Kidney (tissue), 14 donors: ENCODE measurements around the gene FUBP3. TPM values are rescaled to one million over a fixed set of nuclear protein-coding genes. Genes with fewer than 3 reads are reported as not detected.

Experiments
- DNase-seq, 5 donors: peaks; one replicate each; pipeline ENCODE4 v3.0.0-alpha.2; 2013 to 2020
- FAIRE-seq: peaks from 2 replicates; lab custom pipeline; 2012; peaks lifted over from hg19 to GRCh38; lab: Jason Lieb, UNC
- H3K27ac ChIP-seq, 2 donors: one replicate each; pipeline ENCODE4 v1.7.0; 2013; ENCODE audit warnings: low read depth in 2 of 2, low read length in 2 of 2, inconsistent platforms in 1 of 2
- H3K27me3 ChIP-seq: one replicate; pipeline ENCODE4 v1.7.1; 2013; ENCODE audit warnings: low read length, inconsistent platforms; ENCODE audit not compliant: control insufficient read depth, insufficient read depth
- H3K36me3 ChIP-seq, 3 donors: one replicate each; pipeline versions ENCODE4 v1.7.0 to v1.7.1; 2013; ENCODE audit warnings: low read length in 3 of 3, control low read depth in 1 of 3, inconsistent platforms in 1 of 3; ENCODE audit not compliant: insufficient read depth in 3 of 3, control insufficient read depth in 2 of 3
- H3K4me1 ChIP-seq, 3 donors: one replicate each; pipeline versions ENCODE4 v1.7.0 to v1.7.1; 2013; ENCODE audit warnings: low read length in 3 of 3, inconsistent platforms in 1 of 3, low read depth in 1 of 3; ENCODE audit not compliant: control insufficient read depth in 2 of 3, insufficient read depth in 2 of 3
- H3K4me3 ChIP-seq, 3 donors: one replicate each; pipeline versions ENCODE4 v1.7.0 to v1.8.1; 2013; ENCODE audit warnings: low read length in 3 of 3, control low read depth in 1 of 3, inconsistent platforms in 1 of 3
- H3K9ac ChIP-seq, 3 donors: one replicate each; pipeline versions ENCODE4 v1.7.0 to v1.7.1; 2013; ENCODE audit warnings: low read length in 3 of 3, control low read depth in 1 of 3, inconsistent platforms in 1 of 3
- H3K9me3 ChIP-seq, 3 donors: one replicate each; pipeline versions ENCODE4 v1.7.0 to v1.7.1; 2013; ENCODE audit warnings: low read length in 3 of 3, control low read depth in 1 of 3, inconsistent platforms in 1 of 3; ENCODE audit not compliant: control insufficient read depth in 2 of 3, insufficient read depth in 1 of 3
- CTCF ChIP-seq: IDR thresholded peaks from 3 replicates; pipeline ENCODE4 v1.5.1; 2012; ENCODE audit warnings: mild to moderate bottlenecking, moderate library complexity, borderline replicate concordance; ENCODE audit not compliant: insufficient read depth; ENCODE audit errors: extremely low read depth
- intact Hi-C: fragments of 100-400 bp; cut with DNase I; formaldehyde crosslinking; loops from one replicate; pipeline ENCODE4 v1.11.1; 2022
- polyA plus RNA-seq: library from polyadenylated mRNA; stranded (reverse); fragments of 350-450 nt; fragmentation: Illumina TruSeq; extraction: RNeasy Lipid Tissue Mini Kit (QIAGEN cat#74804); gene quantifications from one replicate; pipeline ENCODE4 v1.2.3, GENCODE V29; 2014; ENCODE audit warnings: low read depth, low replicate concordance; ENCODE audit not compliant: insufficient read depth
- total RNA-seq: library from RNA; stranded (reverse); fragmentation: NEBNext Ultra II Directional; extraction: Animal tissue kit (Norgen Biotek cat#: 25700); gene quantifications from one replicate; pipeline ENCODE4 v1.2.1, GENCODE V29; 2021
- donor health status: control.
- donor health status: control.
- donor health status: control.
- donor health status: control.
- donor health status: control.
- donor health status: DM: yes; HTN: yes; CAD: no.
- donor health status: Normal renal cell carcinoma (clear cell type).

FUBP3 gene
- total and polyA plus RNA-seq, 2 donors from 2014 or later, result 19.4 to 44.1 TPM

DNA sequence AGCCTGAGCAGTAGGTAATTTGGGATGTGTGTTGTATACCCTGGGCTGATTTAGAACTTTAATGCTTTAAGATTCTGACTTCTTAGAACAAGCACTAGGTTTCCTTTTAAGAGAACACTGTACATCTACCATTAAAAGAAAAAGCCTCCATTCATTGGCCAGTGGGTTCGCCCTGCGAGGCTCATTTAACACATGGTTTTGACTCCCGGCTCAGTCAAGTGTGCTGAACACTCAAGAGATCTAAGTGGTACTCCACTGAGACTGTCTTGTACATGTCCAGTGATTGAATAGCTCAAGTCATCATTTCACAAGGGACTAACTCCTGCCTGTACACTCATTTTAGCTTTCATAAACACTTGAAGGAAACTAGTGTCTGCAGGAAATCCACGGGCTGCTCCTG lies 3.9 kb downstream of the FUBP3 start:
- no peak overlapping the region for H3K4me3 ChIP-seq

GRCh38 chr9:130587921-130588320 lies 8.5 kb downstream of the FUBP3 start:
- no peaks in the 10 kb centered on the region for H3K36me3 ChIP-seq
- no peak for TF ChIP-seq CTCF
- peaks cover 0 to 5% (median 0%) of the 10 kb centered on the region in 3 donors for H3K4me1 ChIP-seq
- FAIRE-seq (no peak), DNase-seq (no peak)
- no peaks in the 10 kb centered on the region for H3K27me3 ChIP-seq
- H3K4me3 ChIP-seq, result no peak overlapping the region
- intact Hi-C loops, result no loop called here
- H3K9me3 ChIP-seq, result no peaks in the 10 kb centered on the region
- H3K27ac ChIP-seq, result no peak overlapping the region
- no peak overlapping the region for H3K9ac ChIP-seq

More for the DNA sequence above, 3.9 kb downstream of the FUBP3 start:
- Histone ChIP-seq H3K4me1 (peaks cover 4 to 15% (median 11%) of the 10 kb centered on the region in 3 donors), H3K9me3 (no peaks in the 10 kb centered on the region), H3K36me3 (no peaks in the 10 kb centered on the region), H3K27me3 (no peaks in the 10 kb centered on the region), H3K9ac (no peak overlapping the region), H3K27ac (no peak overlapping the region)
- no peak for FAIRE-seq
- no peak for DNase-seq
- TF ChIP-seq CTCF, result no peak
- intact Hi-C loops, result no loop called here

- Histone ChIP-seq H3K27ac (no peak overlapping the region), H3K9ac (no peak overlapping the region), H3K4me1 (peaks cover 0 to 5% (median 0%) of the 10 kb centered on the region in 3 donors), H3K27me3 (no peaks in the 10 kb centered on the region), H3K9me3 (no peaks in the 10 kb centered on the region), H3K36me3 (no peaks in the 10 kb centered on the region), H3K4me3 (no peak overlapping the region)
- no peak for DNase-seq
- intact Hi-C loops, result no loop called here
- TF ChIP-seq CTCF, result no peak
- no peak for FAIRE-seq
Observed at GRCh38 chr9:130588416-130588815, 9.0 kb downstream of the FUBP3 start.

- H3K27me3 ChIP-seq, result no peaks in the 10 kb centered on the region
- FAIRE-seq (no peak), DNase-seq (no peak)
- H3K9ac ChIP-seq, result no peak overlapping the region
- TF ChIP-seq CTCF, result no peak
- no peaks in the 10 kb centered on the region for H3K9me3 ChIP-seq
- no peak overlapping the region for H3K27ac ChIP-seq
- H3K36me3 ChIP-seq, result no peaks in the 10 kb centered on the region
- no peak overlapping the region for H3K4me3 ChIP-seq
- intact Hi-C loops, result no loop called here
- H3K4me1 ChIP-seq, result peaks cover 0 to 5% (median 0%) of the 10 kb centered on the region in 3 donors
Observed at GRCh38 chr9:130589754-130590153, 10.4 kb downstream of the FUBP3 start.
